Endothelial cell of umbilical vein (primary cell): Measurements from ENCODE around the gene HTR3D.

Experiments
- CTCF ChIP-seq, 2 donors: IDR thresholded peaks; 1 replicate in 1 of 2; 2 replicates in 1 of 2; pipeline ENCODE4 v1.5.1; 2011; ENCODE audit warnings: low read length in 2 of 2, mild to moderate bottlenecking in 2 of 2, moderate library complexity in 2 of 2, control low read depth in 1 of 2, inconsistent platforms in 1 of 2, low read depth in 1 of 2; ENCODE audit not compliant: insufficient read depth in 1 of 2; ENCODE audit errors: extremely low read depth in 1 of 2
- GATA2 ChIP-seq: IDR thresholded peaks from 2 replicates; pipeline ENCODE4 v1.7.0; 2011; ENCODE audit warnings: low read depth, mild to moderate bottlenecking, moderate library complexity, mixed read lengths, low read length; ENCODE audit not compliant: insufficient read length, insufficient read depth
- JUN ChIP-seq: IDR thresholded peaks from 2 replicates; pipeline ENCODE4 v1.6.1; 2011; ENCODE audit warnings: borderline replicate concordance, low read depth; ENCODE audit not compliant: insufficient read length, insufficient read depth
- POLR2A ChIP-seq: IDR thresholded peaks from 2 replicates; pipeline ENCODE4 v1.6.1; 2012; ENCODE audit warnings: low read depth, mild to moderate bottlenecking, control low read depth, low read length
- TF ChIP-seq, protein P1 (sequence below): IDR thresholded peaks from 2 replicates; pipeline ENCODE4 v1.6.1; 2011; ENCODE audit not compliant: insufficient read depth, insufficient read length

DNA sequence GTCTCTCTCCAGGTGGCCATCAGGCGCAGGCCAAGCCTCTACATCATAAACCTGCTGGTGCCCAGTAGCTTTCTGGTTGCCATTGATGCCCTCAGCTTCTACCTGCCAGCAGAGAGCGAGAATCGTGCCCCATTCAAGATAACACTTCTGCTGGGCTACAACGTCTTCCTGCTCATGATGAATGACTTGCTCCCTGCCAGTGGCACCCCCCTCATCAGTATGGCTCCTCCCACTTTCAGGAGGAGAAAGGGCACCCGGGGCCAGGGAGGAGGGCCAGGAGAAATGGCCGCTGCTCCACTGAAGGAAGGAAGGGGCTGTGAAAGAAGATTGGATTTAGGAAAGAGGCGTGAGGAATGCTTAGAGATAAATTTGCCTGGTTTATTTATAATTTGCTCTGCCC lies 27.9 kb downstream of the HTR3D start:
- no peak for TF ChIP-seq CTCF (IDR thresholded peaks at IDR 0.05; ENCODE audit: extremely low read depth in 1 of 2, insufficient read depth in 1 of 2, low read depth in 1 of 2, low read length in 2 of 2)
- no peak for TF ChIP-seq POLR2A
- no peak for TF ChIP-seq GATA2
- TF ChIP-seq, protein P1, sequence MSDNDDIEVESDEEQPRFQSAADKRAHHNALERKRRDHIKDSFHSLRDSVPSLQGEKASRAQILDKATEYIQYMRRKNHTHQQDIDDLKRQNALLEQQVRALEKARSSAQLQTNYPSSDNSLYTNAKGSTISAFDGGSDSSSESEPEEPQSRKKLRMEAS: no peak
- no peak for TF ChIP-seq JUN
